Measurements from ENCODE around the gene DNAAF5.

DNAAF5 gene

GRCh38 chr7:739455-739982, 13.0 kb downstream of the DNAAF5 start:
- no peak overlapping the region for H2AK5ac ChIP-seq (ENCODE audit: low read length, severe bottlenecking)
- no peak for DNase-seq
- H3K14ac ChIP-seq (ENCODE audit: low read length in 2 of 2) = no peak overlapping the region
- WGBS = 95% methylated on average over 31 of the region's 31 CpGs
- H4K91ac ChIP-seq (ENCODE audit: low read length) = no peak overlapping the region
- no peak overlapping the region for H3K4me2 ChIP-seq (ENCODE audit: low read length, poor library complexity, severe bottlenecking)
- no peak overlapping the region for H3K27ac ChIP-seq (ENCODE audit: low read length, poor library complexity, severe bottlenecking)
- H3K4me1 ChIP-seq (ENCODE audit: control insufficient read depth, insufficient read depth, low read depth, low read length) = no peaks in the 10 kb centered on the region
- H2BK15ac ChIP-seq (ENCODE audit: low read depth, poor library complexity, severe bottlenecking) = no peak overlapping the region
- H3K9me3 ChIP-seq (ENCODE audit: control insufficient read depth, low read length) = peaks cover 8% of the 10 kb centered on the region
- H3K18ac ChIP-seq (ENCODE audit: low read depth in 1 of 2, low read length in 2 of 2) = no peak overlapping the region
- H3K9ac ChIP-seq (ENCODE audit: low read length) = no peak overlapping the region
- H3K4ac ChIP-seq (ENCODE audit: low read depth in 1 of 2, low read length in 2 of 2) = no peak overlapping the region
- no peak overlapping the region for H3K4me3 ChIP-seq (ENCODE audit: insufficient read depth in 1 of 2, low read depth in 1 of 2, low read length in 2 of 2)
- no peak overlapping the region for H2AFZ ChIP-seq (ENCODE audit: low read depth, low read length)
- H2BK5ac ChIP-seq (ENCODE audit: low read depth, low read length, poor library complexity, severe bottlenecking) = no peak overlapping the region
- no peak overlapping the region for H2BK12ac ChIP-seq (ENCODE audit: low read length in 2 of 2)
- H3K79me1 ChIP-seq (replicated peaks; ENCODE audit: low read length, poor library complexity, severe bottlenecking) = peaks cover 28% of the 10 kb centered on the region
- H2BK120ac ChIP-seq (ENCODE audit: low read depth, low read length) = no peak overlapping the region
- no peak overlapping the region for H4K8ac ChIP-seq (ENCODE audit: low read length)
- H3K36me3 ChIP-seq (ENCODE audit: control insufficient read depth in 1 of 2, insufficient read depth in 2 of 2, low read depth in 1 of 2, low read length in 2 of 2) = peaks cover 22 to 50% of the 10 kb centered on the region in 2 experiments
- no peaks in the 10 kb centered on the region for H3K27me3 ChIP-seq (ENCODE audit: control insufficient read depth in 1 of 2, insufficient read depth in 1 of 2, low read length in 2 of 2)
- no peak overlapping the region for H3K23ac ChIP-seq (ENCODE audit: low read length in 2 of 2)

- H3K27ac ChIP-seq (ENCODE audit: low read length, poor library complexity, severe bottlenecking) = no peak overlapping the region
- no peak overlapping the region for H3K18ac ChIP-seq (ENCODE audit: low read depth in 1 of 2, low read length in 2 of 2)
- H2BK120ac ChIP-seq (ENCODE audit: low read depth, low read length) = no peak overlapping the region
- H2AFZ ChIP-seq (ENCODE audit: low read depth, low read length) = no peak overlapping the region
- no peak overlapping the region for H4K91ac ChIP-seq (ENCODE audit: low read length)
- no peak overlapping the region for H3K4ac ChIP-seq (ENCODE audit: low read depth in 1 of 2, low read length in 2 of 2)
- WGBS = 98% methylated on average over 46 of the region's 46 CpGs
- peaks cover under 1% of the 10 kb centered on the region for H3K9me3 ChIP-seq (ENCODE audit: control insufficient read depth, low read length)
- H3K4me1 ChIP-seq (ENCODE audit: control insufficient read depth, insufficient read depth, low read depth, low read length) = no peaks in the 10 kb centered on the region
- no peaks in the 10 kb centered on the region for H3K27me3 ChIP-seq (ENCODE audit: control insufficient read depth in 1 of 2, insufficient read depth in 1 of 2, low read length in 2 of 2)
- no peak for DNase-seq
- no peak overlapping the region for H3K4me3 ChIP-seq (ENCODE audit: insufficient read depth in 1 of 2, low read depth in 1 of 2, low read length in 2 of 2)
- H3K14ac ChIP-seq (ENCODE audit: low read length in 2 of 2) = no peak overlapping the region
- no peak overlapping the region for H4K8ac ChIP-seq (ENCODE audit: low read length)
- H3K4me2 ChIP-seq (ENCODE audit: low read length, poor library complexity, severe bottlenecking) = no peak overlapping the region
- H2BK5ac ChIP-seq (ENCODE audit: low read depth, low read length, poor library complexity, severe bottlenecking) = no peak overlapping the region
- H3K79me1 ChIP-seq (replicated peaks; ENCODE audit: low read length, poor library complexity, severe bottlenecking) = peaks cover 29% of the 10 kb centered on the region
- no peak overlapping the region for H2BK15ac ChIP-seq (ENCODE audit: low read depth, poor library complexity, severe bottlenecking)
- peaks cover 24 to 52% of the 10 kb centered on the region in 2 experiments for H3K36me3 ChIP-seq (ENCODE audit: control insufficient read depth in 1 of 2, insufficient read depth in 2 of 2, low read depth in 1 of 2, low read length in 2 of 2)
- no peak overlapping the region for H2AK5ac ChIP-seq (ENCODE audit: low read length, severe bottlenecking)
- no peak overlapping the region for H2BK12ac ChIP-seq (ENCODE audit: low read length in 2 of 2)
- no peak overlapping the region for H3K23ac ChIP-seq (ENCODE audit: low read length in 2 of 2)
- H3K9ac ChIP-seq (ENCODE audit: low read length) = no peak overlapping the region
Observed at GRCh38 chr7:739983-740942, 13.8 kb downstream of the DNAAF5 start.

- no peak overlapping the region for H2BK15ac ChIP-seq (ENCODE audit: low read depth, poor library complexity, severe bottlenecking)
- H3K27me3 ChIP-seq (ENCODE audit: control insufficient read depth in 1 of 2, insufficient read depth in 1 of 2, low read length in 2 of 2) = no peaks in the 10 kb centered on the region
- 98% methylated on average over 16 of the region's 17 CpGs for WGBS
- H3K4me1 ChIP-seq (ENCODE audit: control insufficient read depth, insufficient read depth, low read depth, low read length) = no peaks in the 10 kb centered on the region
- no peak overlapping the region for H2BK5ac ChIP-seq (ENCODE audit: low read depth, low read length, poor library complexity, severe bottlenecking)
- no peak overlapping the region for H2AK5ac ChIP-seq (ENCODE audit: low read length, severe bottlenecking)
- H2BK12ac ChIP-seq (ENCODE audit: low read length in 2 of 2) = no peak overlapping the region
- peaks cover 30 to 58% of the 10 kb centered on the region in 2 experiments for H3K36me3 ChIP-seq (ENCODE audit: control insufficient read depth in 1 of 2, insufficient read depth in 2 of 2, low read depth in 1 of 2, low read length in 2 of 2)
- H2AFZ ChIP-seq (ENCODE audit: low read depth, low read length) = no peak overlapping the region
- H4K8ac ChIP-seq (ENCODE audit: low read length) = no peak overlapping the region
- H3K4ac ChIP-seq (ENCODE audit: low read depth in 1 of 2, low read length in 2 of 2) = no peak overlapping the region
- no peak overlapping the region for H3K4me2 ChIP-seq (ENCODE audit: low read length, poor library complexity, severe bottlenecking)
- H3K18ac ChIP-seq (ENCODE audit: low read depth in 1 of 2, low read length in 2 of 2) = no peak overlapping the region
- no peak overlapping the region for H3K23ac ChIP-seq (ENCODE audit: low read length in 2 of 2)
- H3K14ac ChIP-seq (ENCODE audit: low read length in 2 of 2) = no peak overlapping the region
- no peak overlapping the region for H3K4me3 ChIP-seq (ENCODE audit: insufficient read depth in 1 of 2, low read depth in 1 of 2, low read length in 2 of 2)
- H3K79me1 ChIP-seq (replicated peaks; ENCODE audit: low read length, poor library complexity, severe bottlenecking) = peaks cover 32% of the 10 kb centered on the region
- H3K27ac ChIP-seq (ENCODE audit: low read length, poor library complexity, severe bottlenecking) = no peak overlapping the region
- H4K91ac ChIP-seq (ENCODE audit: low read length) = no peak overlapping the region
- no peak overlapping the region for H3K9ac ChIP-seq (ENCODE audit: low read length)
- no peaks in the 10 kb centered on the region for H3K9me3 ChIP-seq (ENCODE audit: control insufficient read depth, low read length)
- DNase-seq = no peak
- H2BK120ac ChIP-seq (ENCODE audit: low read depth, low read length) = no peak overlapping the region
Observed at GRCh38 chr7:741191-741671, 14.7 kb downstream of the DNAAF5 start.

- Histone ChIP-seq H3K4me1 (ENCODE audit: control insufficient read depth, insufficient read depth, low read depth, low read length) (no peaks in the 10 kb centered on the region), H3K9me3 (ENCODE audit: control insufficient read depth, low read length) (no peaks in the 10 kb centered on the region), H2BK12ac (ENCODE audit: low read length in 2 of 2) (no peak overlapping the region), H3K79me1 (replicated peaks; ENCODE audit: low read length, poor library complexity, severe bottlenecking) (peaks cover 35% of the 10 kb centered on the region), H2AFZ (ENCODE audit: low read depth, low read length) (no peak overlapping the region), H3K4ac (ENCODE audit: low read depth in 1 of 2, low read length in 2 of 2) (no peak overlapping the region), H4K91ac (ENCODE audit: low read length) (no peak overlapping the region), H3K27me3 (ENCODE audit: control insufficient read depth in 1 of 2, insufficient read depth in 1 of 2, low read length in 2 of 2) (no peaks in the 10 kb centered on the region), H3K4me2 (ENCODE audit: low read length, poor library complexity, severe bottlenecking) (no peak overlapping the region), H3K9ac (ENCODE audit: low read length) (no peak overlapping the region), H2BK15ac (ENCODE audit: low read depth, poor library complexity, severe bottlenecking) (no peak overlapping the region), H3K14ac (ENCODE audit: low read length in 2 of 2) (no peak overlapping the region), H4K8ac (ENCODE audit: low read length) (no peak overlapping the region), H3K23ac (ENCODE audit: low read length in 2 of 2) (no peak overlapping the region), H3K4me3 (ENCODE audit: insufficient read depth in 1 of 2, low read depth in 1 of 2, low read length in 2 of 2) (no peak overlapping the region), H2BK5ac (ENCODE audit: low read depth, low read length, poor library complexity, severe bottlenecking) (no peak overlapping the region), H3K27ac (ENCODE audit: low read length, poor library complexity, severe bottlenecking) (no peak overlapping the region), H2AK5ac (ENCODE audit: low read length, severe bottlenecking) (no peak overlapping the region), H2BK120ac (ENCODE audit: low read depth, low read length) (no peak overlapping the region), H3K36me3 (ENCODE audit: control insufficient read depth in 1 of 2, insufficient read depth in 2 of 2, low read depth in 1 of 2, low read length in 2 of 2) (peaks cover 30 to 64% of the 10 kb centered on the region in 2 experiments), H3K18ac (ENCODE audit: low read depth in 1 of 2, low read length in 2 of 2) (no peak overlapping the region)
- 91% methylated on average over 15 of the region's 15 CpGs for WGBS
- DNase-seq = no peak
Observed at GRCh38 chr7:741850-742249, 15.4 kb downstream of the DNAAF5 start.

Measured in mesenchymal stem cell (in vitro differentiated cells and primary cell).